D721Med (cell line): ENCODE results near the gene CADPS2.

Source experiments
- DNase-seq: peaks from one replicate; pipeline ENCODE4 v3.0.0; 2011; ENCODE audit warnings: low spot score; ENCODE audit not compliant: insufficient read length
- FAIRE-seq: peaks from 2 replicates; lab custom pipeline; 2011; peaks lifted over from hg19 to GRCh38; lab: Jason Lieb, UNC
- TF ChIP-seq, protein P1 (sequence below): IDR thresholded peaks from 2 replicates; pipeline ENCODE4 v1.5.1; 2012; ENCODE audit warnings: mild to moderate bottlenecking, control low read depth; ENCODE audit not compliant: insufficient read depth; ENCODE audit errors: missing control alignments

The CADPS2 gene

DNA sequence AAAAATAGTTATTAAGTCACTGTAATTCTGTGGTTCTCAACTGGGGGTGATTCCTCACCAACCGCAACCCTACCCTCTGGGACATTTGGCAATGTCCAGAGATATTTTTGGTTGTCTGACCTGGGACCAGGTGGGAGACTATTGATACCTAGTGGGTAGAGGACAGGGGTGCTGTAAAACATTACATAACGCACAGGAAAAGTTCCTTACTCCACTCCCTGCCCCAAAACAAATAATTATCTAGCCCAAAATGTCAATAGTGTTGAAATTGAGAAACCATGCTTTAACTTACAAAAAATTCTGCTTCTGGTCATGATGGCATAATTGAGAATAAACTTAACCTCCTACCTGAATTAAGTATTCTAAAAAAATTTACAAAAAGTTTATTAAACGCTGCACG is 404.0 kb downstream of the CADPS2 start:
- DNase-seq (no peak), FAIRE-seq (no peak)
- TF ChIP-seq, protein P1, sequence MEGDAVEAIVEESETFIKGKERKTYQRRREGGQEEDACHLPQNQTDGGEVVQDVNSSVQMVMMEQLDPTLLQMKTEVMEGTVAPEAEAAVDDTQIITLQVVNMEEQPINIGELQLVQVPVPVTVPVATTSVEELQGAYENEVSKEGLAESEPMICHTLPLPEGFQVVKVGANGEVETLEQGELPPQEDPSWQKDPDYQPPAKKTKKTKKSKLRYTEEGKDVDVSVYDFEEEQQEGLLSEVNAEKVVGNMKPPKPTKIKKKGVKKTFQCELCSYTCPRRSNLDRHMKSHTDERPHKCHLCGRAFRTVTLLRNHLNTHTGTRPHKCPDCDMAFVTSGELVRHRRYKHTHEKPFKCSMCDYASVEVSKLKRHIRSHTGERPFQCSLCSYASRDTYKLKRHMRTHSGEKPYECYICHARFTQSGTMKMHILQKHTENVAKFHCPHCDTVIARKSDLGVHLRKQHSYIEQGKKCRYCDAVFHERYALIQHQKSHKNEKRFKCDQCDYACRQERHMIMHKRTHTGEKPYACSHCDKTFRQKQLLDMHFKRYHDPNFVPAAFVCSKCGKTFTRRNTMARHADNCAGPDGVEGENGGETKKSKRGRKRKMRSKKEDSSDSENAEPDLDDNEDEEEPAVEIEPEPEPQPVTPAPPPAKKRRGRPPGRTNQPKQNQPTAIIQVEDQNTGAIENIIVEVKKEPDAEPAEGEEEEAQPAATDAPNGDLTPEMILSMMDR = no peak

- no peak for DNase-seq
- TF ChIP-seq, protein P1 = no peak
- no peak for FAIRE-seq
Measured at GRCh38 chr7:122470859-122471258, 415.4 kb downstream of the CADPS2 start.

GRCh38 chr7:122468945-122469344 is 417.3 kb downstream of the CADPS2 start:
- FAIRE-seq = no peak
- no peak for DNase-seq
- TF ChIP-seq, protein P1 = no peak

DNA sequence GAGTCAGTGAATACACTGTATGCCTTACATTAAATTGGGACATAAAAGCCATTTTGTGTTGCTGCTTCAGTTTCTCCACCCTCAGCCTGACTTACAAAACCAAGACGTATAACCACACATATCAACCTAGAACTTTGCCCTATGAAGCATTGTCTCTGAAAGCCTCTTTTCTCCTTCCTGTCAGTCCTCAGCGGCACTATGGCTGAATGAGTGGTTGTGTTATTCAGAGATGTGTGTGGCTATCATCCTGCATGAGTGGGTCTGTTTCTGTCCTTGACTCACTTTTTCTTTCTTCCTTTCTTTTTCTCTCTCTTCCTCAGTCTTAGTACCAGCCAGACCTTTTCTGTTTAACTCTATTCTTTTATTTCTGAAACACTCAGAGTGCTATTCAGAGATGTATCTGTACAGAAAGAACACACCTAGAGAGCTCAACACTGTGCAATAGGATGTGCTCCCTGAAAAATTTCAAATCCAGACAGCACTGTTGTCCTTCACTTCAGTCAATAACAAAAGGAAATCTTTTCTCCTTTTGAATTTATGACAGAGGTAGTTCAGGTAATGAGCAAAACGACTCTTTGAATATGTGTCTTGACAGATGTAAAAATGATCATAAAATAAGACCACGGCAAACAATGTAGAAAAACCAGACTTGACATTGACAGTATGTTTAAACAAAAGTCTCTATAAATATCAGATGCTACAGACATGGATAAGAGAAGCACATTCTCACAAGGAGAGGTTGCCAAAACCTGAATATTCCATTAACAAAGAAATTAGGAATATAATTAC is 418.4 kb downstream of the CADPS2 start:
- DNase-seq (no peak), FAIRE-seq (no peak)
- TF ChIP-seq, protein P1 = no peak

DNA sequence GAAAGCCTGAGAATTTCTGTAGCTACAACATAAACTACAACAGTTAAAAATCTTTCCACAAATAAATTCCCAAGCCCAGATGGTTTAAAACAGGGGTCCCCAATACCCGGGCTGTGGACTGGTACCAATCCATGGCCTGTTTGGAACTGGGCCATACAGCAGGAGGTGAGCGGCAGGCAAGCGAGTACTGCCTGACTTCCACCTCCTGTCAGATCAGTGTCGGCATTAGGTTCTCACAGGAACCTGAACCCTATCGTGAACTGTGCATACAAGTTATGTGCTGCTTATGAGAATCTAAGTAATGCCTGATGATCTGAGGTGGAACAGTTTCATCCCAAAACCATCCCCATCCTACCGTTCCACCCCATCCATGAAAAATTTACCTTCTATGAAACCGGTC is 421.0 kb downstream of the CADPS2 start:
- TF ChIP-seq, protein P1 = no peak
- FAIRE-seq = no peak
- no peak for DNase-seq

GRCh38 chr7:122463631-122464030 is 422.6 kb downstream of the CADPS2 start:
- FAIRE-seq (no peak), DNase-seq (no peak)
- TF ChIP-seq, protein P1 = no peak

DNA sequence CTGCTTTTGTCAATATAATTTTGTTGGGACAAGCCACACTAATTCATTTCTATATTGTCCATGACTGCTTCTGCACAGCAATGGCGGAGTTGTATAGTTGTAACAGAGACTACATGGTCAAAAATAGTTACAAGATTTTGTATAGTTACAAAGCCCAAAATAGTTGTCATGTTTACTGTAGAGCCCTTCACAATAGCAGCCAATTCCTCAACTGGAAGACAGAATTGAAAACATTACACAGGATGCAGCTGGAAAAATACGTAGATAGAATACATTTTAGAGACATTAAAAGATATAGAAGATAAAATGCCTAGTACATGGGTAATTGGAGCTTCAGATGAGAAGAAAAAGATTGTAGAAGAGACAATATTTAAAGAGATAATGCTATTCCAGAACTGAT is 425.3 kb downstream of the CADPS2 start:
- FAIRE-seq = no peak
- no peak for DNase-seq
- TF ChIP-seq, protein P1 = no peak
